NCI-H2107 (cell line): ENCODE measurements around the gene PLXNA3.
"Not testable (repeated sequence)": the region's sequence is repeated elsewhere in the genome, so short reads cannot be mapped to it uniquely, and the experiment has no call there.

ENCODE experiments used
- DNase-seq: peaks from one replicate; lab custom pipeline; 2025; lab: John Stamatoyannopoulos, UW

The PLXNA3 gene

GRCh38 chrX:154478728-154479622 lies 20.9 kb downstream of the PLXNA3 start, which contains the start of gene LAGE3:
Gene LAGE3 (minus strand): TSS chrX:154479281. CDS start chrX:154478915, 366 bp downstream.
- peak; percentile 82 for DNase-seq

DNA sequence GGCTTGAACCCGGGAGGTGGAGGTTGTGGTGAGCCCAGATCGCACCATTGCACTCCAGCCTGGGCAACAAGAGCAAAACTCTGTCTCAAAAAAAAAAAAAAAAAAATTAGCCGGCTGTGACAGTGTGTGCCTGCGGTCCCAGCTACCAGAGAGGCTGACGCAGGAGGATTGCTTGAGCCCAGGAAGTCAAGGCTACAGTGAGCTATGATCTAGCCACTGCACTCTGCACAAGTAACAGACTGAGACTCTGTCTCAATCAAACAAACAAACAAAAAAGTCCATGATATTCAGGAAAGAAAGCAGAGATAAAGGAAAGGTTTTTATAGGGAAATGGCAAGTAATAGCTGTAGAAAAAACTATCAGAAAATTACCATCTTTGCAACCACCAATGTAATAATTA lies 23.1 kb downstream of the PLXNA3 start:
- no peak for DNase-seq

DNA sequence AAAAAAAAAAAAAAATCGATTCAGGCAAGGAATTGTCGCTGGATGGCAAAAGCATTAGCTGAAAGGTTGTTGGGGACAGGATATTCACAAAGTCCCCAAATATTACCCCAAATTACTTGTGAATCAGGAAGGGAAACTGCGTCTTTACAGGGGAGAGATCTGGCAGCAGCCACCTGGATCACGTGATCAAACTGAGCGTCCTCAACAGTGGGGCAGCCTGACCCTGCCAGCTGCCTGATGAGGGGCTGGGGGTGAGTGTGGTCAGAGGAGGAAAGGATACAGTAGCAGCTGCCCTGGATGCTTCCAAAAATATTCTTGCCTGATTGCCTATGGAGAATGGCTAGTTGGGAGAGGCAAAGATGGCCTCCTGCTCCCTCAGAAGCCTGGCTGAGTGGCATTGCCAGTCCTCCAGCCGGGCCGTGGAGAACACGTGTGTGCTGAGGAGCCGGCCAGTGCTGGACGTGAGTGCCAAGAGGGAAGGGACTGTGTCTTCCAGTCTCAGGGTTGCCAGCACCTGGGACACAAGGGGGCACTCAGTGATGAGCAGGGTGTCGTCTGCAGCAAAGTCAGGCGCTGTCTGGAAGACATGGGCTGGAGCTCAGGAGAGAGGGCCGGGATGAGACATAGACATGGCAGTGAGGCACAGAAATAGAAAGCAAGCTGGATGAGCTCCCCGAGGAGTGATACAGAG lies 24.0 kb downstream of the PLXNA3 start:
- no peak for DNase-seq

DNA sequence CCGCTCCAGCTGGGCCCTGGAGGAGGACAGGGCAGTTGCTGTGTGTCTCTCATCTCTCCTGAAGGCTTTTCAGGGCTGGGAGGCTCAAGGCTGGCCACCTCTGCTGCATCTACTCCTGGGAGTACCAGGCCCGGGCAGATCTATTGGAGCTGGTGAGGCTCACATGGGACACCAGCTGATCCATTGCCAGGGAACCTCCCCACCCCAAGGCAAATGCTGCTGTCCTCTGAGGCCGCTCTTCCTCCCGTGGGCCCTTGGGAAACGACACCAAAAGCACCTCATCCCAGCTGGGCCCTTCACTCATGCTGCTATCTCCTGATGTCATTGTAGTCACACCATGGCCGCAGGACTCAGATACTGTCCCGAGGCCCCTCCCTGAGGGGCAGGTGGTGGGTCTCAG lies 24.7 kb downstream of the PLXNA3 start:
- DNase-seq, result no peak

DNA sequence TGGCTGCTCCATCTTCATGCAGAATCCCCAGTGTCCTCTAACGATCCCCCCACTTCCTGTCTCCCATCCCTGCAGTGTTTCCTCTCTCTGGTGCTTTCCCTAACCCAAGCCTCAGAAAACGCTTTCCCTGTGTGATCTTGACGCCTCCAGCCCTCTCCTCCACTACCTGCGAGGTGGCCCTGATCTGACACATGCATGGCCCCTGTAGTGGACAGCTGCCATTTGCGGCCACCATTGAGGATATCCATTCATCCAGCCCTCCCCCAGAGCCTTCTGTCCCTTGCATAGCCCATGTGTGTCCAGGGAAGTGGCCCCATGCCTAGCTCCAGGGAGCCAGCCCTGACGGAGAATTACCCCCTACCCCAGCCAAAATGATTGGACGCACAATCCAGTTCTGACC lies 25.2 kb downstream of the PLXNA3 start:
- DNase-seq, result no peak

DNA sequence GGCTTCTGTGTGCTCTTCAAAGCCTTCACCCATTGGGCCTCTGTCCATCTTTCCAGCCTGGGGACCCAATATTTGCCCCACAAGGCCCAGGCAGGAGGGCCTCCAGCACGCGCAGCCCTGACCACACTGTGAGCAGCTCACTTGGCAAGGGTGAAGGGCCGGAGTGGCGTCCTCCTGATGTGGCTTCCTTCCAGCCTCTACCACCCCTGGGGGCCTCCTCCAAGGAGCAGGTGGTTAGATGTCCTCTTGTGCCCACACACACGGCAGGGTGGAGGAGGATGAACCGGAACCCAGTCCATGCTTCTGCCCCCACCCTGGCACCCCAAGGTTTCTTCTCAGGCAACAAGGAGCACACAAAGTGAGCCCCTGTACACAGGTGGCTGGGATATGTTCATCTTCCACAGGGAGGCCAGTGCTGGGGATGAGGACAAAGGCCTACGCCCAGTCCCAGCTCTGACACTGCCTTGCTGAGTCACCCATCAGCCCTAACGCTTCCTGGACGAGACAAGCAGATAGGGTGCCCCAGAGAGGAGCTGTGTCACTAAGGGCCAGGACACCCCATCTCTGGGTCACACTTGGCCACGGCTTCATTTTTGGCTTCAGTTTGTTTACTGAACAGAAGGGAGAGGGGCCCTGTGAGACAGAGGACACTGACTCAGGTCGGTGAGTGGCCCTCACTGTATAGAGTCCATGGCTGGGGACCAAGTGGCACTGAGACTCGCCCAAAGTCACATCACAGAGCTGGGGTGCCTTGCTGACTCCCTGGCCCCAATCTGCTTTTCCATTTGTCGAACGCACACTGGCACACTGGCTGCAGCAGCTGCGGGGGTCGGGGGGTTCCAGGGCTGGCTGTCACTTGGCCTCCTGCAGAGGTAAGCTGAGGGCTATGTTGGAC lies 26.4 kb downstream of the PLXNA3 start:
- DNase-seq, result no peak

GRCh38 chrX:154485150-154486051 lies 27.3 kb downstream of the PLXNA3 start:
- no peak for DNase-seq

DNA sequence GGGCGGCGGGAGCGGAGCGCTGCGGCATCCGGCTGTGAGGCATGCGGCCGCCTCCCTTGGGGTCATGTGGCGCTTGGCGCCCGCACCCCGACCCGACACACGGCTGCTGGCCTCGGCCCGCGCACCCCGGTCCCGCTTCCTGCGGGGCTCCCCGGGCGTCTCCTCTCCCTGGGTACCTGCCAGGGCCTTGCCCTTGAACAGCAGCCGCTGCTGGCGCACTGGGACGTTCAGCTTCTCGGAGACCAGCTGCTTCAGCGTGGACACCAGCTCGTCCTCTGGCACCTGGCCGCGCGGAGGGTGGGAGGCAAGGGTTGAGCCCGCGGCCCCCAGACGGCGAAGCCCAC lies 27.9 kb downstream of the PLXNA3 start:
- DNase-seq, result no peak

DNA sequence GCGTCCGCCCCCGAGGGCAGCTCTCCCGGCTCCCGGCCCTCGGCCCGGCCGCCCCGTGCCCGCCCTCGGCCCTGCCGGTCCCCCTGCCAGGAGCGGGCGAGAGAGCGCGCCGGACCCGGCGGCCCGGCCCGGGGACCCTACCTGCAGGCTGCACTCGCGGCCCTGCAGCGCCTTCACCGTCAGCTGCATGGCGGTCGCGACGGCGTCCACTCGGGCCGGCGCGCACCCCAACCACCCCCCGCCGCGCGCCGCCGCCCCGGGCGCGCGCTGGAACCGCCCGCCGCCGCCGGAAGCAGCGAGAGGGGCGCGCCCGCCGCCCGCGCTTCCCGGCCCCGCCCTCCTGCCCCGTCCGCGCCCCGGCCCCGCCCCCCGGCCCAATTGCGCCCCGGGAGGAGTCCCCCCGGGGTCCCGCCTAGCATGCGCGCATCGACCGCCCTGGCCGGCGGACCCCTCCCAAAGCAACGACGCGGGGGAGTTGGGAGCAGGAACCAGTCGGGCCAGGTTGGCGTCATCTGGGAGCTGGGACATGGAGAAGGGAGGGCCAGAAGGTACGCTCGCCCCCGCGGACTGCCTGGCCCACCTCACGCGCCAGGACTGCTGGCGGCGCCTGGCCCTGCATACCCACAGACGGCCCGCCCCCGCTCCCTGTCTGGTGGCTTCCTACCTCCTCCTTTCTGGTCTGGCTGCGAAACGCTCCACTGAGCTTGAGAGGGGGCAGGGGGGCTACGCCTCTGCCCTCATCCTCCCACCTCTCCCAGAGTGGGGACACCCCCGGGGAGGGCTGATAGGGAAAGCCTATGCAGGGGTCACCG lies 28.5 kb downstream of the PLXNA3 start, which contains the start of gene UBL4A:
Gene UBL4A, minus strand, starts transcription at position 220 of the 812 bp plus-strand sequence. Its CDS starts 31 bp downstream, at position 189.
- no peak for DNase-seq

DNA sequence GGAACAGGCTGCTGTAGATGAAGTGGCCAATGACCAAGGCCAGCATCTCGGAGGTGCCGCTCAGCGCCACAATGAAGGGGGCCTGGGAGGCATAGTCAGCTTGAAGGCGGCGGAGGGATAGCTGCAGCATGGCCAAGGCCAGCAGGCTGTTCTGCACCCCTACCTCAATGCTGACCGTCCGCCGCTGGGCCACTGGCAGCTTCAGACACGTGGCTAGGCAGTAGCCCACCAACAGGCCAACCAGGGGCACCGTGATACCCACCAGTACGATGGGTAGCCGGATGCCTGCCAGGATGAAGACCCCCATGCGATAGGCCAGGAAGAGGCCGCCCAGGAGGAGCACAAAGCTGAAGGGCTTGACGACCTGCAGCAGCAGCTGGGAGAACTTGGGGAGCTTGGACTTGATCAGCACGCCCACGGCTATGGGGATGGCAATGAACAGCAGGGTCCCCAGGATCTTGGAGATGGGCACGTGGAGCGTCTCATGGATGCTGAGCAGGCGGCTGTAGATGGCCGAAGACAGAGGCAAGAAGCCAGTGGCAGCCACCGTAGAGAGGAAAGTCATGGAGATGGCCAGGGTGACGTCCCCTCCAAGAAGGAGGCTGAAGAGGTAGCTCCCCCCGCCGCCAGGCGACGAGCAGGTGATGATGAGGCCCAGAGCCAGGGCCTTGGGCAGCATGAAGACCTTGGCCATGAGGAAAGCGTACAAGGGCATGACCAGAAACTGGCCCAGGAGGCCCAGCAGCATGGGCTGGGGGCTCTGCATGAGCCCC lies 29.6 kb downstream of the PLXNA3 start:
- DNase-seq, result no peak

DNA sequence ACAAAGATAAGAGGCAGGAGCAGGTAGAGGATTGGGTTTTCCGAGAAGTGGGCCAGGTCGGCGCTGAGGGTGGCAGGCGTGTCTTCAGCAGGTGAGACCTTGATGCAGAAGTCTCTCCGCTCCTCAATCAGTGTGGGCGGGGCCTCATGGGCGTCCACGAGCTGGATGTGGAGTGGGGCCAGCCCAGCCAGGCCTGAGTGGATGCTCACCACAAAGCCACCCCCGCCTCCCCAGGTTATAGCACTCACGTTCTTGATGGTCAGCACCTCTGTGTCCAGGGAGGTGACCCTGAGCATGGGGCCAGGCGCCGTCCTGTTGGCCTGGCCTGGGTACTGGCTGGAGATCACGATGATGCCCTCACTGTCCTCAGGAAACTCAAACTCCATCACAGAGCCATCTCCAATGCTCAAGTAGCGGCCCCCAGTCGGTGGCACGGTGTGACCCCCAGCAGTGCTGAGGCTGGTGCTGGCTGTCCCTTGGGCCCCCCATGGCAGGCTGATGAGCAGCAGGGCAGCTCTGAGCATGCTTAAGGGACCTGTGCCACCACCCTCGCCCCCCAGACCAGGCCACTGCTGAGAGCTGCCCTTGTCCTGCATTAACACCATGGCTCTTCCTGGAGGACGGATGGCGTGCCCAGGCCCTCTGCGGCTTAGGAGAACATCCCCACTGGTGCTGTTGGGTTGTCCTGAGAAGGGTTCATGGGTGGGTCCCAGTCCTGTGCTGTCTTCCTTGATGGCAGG lies 30.4 kb downstream of the PLXNA3 start:
- DNase-seq, result no peak

DNA sequence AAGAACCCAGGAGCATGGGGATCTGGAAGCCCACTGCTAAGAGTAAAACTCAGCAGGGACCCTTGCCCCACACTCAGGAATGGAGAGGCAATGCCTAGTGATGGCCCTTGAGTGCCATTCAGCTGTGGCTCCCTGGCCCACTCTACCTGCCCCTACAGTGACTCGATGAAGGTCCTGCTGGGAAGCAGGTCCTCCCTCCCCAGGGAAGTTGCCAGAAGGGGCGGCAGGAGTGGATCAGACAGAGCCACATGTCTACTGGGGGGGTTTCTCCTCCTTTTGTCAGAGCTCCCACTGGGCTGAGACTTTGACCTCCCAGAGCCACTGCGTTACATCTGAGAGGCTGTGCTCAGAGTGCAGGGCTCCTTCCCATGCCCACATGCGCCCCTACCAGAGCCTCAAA lies 31.1 kb downstream of the PLXNA3 start:
- no peak for DNase-seq

- no peak for DNase-seq
These were observed 31.9 kb downstream of the PLXNA3 start for GRCh38 chrX:154490021-154490413.

DNA sequence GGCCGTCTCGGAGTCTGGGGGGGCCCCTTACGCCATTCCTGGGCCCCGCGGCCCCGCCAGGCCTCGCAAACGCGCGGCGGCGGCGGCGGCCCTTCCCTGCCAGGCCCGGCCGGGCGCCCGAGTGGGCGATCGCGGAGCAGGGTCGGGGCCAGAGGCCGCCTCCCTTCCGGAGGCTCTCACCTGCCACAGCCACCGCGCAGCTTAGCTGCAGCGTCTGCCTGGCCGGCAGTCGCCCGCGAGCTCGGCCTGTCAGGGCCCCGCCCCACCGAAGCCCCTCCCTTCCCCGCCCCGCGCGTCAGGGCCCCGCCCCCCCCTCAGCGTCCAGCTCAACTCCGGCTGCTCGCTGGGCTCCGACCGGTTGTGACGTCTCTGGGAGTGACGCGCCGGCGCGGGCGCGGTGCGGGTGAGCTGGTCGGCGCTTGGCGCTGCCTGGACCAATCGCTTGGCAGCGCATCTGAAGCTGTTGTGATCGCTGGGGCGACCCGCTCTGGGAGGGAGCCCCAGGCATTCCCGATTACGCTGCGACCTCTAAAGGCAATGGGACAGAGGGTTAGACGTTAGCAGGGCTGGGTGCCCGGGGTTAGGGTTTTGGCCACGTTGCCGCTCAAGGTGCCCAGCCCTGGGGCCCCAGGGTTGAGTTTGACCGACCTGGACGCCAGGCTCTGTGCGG lies 32.5 kb downstream of the PLXNA3 start, which contains the start of gene SLC10A3:
Gene SLC10A3, minus strand, starts transcription at position 216 of the 670 bp plus-strand sequence. CDS start 1,689 bp downstream, outside the sequence.
- peak; percentile 92 for DNase-seq

DNA sequence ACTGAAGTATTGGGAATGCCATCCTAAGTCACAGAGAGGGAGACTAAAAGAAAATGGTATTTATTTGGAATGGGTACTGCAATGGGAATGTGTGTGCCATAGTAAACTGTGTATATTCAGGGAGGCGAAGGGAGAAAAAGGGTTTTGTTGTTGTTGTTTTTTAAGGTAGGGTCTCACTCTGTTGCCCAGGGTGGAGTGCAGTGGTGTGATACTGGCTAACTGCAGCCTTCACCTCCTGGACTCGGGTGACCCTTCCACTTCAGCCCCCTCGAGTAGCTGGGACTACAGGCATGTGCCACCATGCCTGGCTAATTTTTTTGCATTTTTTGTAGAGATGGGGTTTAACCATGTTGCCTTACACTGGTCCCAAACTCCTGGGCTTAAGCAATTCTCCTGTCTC lies 36.6 kb downstream of the PLXNA3 start:
- no peak for DNase-seq

- DNase-seq, result no peak
These were observed 37.4 kb downstream of the PLXNA3 start for GRCh38 chrX:154495472-154495922.

DNA sequence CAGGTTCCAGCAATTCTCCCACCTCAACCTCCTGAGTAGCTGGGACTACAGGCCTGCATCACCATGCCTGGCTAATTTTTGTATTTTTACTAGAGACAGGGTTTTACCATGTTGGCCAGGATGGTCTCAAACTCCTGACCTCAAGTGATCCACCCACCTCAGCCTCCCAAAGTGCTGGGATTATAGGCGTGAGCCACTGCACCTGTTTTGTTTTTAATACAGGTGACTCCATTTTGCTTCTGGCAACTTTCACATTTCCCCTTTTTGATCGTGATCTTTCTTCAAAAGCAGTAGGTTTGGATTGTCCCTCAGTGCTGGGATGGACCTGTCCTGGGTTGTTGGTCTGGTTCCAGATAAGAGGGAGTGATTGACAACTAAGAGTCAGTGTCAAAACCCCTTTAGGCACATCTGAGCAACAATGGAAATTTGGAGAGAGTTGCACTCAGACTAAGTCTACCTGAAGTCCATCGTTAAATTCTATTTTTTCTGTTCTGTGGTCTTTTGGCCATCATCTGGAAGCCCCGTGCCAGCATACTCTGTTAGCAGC lies 38.6 kb downstream of the PLXNA3 start:
- not testable (repeated sequence) for DNase-seq

DNA sequence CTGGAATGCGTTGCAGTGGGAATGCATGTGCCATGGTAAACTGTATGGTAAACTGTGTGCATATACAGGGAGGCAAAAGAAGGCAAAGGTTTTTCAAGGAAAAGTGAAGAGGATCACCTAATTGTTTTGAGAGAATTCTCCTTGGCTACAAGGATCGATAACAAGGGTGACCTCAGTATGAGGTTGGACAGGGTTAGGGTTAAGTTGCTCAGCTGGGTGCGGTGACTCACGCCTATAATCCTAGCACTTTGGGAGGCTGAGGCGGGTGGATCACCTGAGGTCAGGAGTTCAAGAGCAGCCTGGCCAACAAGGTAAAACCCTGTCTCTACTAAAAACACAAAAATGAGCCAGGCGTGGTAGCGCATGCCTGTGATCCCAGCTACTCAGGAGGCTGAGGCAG lies 43.3 kb downstream of the PLXNA3 start:
- not testable (repeated sequence) for DNase-seq
